SW 1271 (cell line): ENCODE results near the gene ERN1.
"Not testable (repeated sequence)": the region's sequence is repeated elsewhere in the genome, so short reads cannot be mapped to it uniquely, and the experiment has no call there.

ENCODE experiments used
- DNase-seq, 2 experiments: peaks; one replicate each; lab custom pipeline; 2025; lab: John Stamatoyannopoulos, UW

The ERN1 gene

DNA sequence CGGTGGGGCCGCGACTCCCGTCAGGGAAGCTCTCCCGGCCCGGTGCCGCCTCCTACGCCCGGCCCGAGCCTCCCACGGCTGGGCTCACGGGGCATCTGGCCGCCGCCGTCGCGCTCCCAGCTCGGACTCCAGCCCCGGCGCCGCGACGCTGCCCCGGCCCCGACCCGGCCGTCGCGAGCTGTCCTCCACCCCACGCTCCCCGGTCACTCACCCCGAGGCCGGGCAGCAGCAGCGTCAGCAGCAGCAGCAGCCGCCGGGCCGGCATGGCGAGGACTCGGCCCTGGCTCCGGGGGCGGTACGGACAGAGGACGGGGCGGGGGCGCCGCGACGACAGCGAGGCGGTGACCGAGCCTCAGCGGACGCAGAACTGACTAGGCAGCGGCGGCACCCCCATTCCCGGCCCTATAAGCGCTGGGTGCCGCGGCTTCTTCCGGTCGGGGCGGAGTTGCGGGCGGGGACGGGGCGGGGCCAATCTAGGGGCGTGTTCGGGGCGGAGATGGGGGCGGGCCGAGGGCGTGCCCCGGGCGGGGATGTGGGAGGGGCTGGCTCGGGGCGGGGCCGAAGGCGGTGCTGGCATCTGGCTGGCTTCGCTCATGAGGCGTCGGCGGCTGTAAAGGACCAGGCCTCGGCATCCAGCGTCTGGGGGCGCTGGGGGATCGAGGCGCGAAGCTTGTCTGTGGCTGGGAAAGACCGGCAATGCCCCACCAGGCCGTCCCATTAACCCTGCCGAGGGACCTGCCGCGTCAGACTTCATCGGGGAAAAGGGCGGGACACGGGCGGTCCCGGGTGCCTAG, at the start of gene ERN1:
ERN1 (minus strand) TSS at position 380 of the 794 bp plus-strand sequence; CDS start at position 265, 115 bp downstream.
- peak; percentile 74 to 86 for DNase-seq

DNA sequence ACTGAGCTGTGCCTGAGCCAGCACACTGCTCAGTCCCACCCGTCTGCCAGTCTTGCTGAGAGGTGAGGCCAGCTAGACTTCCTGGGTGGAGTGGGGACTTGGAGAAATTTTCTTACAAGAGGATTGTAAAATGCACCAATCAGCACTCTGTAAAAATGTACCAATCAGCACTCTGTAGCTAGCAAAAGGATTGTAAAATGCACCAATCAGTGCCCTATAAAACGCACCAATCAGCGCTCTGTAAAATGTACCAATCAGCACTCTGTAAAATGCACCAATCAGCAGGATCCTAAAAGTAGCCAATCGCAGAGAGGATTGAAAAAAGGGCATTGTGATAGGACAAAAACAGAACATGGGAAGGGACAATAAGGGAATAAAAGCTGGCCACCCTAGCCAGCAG, 49.1 kb upstream of the ERN1 start:
- not testable (repeated sequence) for DNase-seq

DNA sequence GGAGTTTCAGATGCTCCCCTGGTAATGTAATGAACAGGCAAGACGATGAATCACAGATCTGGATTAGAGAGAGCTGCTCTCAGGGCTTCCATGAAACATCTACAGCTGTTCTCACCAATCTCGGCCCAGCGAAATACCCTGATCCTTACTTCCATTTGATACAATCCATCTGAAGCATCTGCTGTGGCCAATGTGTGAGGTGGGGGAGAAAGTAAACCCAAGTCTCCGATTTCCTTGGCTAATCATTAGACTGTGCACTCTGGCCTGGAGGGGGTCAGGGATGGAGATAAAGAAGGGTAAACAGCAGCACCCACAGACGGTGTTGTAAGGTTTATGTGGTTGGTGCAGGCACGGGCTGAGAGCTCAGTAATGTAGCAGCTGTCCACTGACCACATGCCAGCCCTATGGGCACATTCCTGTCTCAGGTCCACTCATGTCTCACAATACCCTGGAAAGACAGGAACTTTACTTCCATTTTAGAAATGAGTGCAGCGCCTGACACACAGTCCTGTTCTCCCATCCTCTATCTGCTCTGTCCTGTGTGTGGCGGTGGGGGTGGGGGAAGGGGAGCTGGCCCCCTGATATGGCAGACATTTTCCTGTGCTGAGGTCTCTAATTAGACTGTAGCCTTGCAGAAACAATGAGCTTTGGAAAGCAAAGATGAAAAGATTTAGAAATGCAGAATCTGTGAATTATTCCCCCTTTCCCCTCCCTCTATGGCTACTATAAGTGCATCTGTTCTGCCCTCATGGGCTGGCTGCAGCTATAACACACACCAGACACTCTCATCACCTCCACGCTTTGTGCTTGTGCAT, 48.3 kb upstream of the ERN1 start:
- no peak for DNase-seq

DNA sequence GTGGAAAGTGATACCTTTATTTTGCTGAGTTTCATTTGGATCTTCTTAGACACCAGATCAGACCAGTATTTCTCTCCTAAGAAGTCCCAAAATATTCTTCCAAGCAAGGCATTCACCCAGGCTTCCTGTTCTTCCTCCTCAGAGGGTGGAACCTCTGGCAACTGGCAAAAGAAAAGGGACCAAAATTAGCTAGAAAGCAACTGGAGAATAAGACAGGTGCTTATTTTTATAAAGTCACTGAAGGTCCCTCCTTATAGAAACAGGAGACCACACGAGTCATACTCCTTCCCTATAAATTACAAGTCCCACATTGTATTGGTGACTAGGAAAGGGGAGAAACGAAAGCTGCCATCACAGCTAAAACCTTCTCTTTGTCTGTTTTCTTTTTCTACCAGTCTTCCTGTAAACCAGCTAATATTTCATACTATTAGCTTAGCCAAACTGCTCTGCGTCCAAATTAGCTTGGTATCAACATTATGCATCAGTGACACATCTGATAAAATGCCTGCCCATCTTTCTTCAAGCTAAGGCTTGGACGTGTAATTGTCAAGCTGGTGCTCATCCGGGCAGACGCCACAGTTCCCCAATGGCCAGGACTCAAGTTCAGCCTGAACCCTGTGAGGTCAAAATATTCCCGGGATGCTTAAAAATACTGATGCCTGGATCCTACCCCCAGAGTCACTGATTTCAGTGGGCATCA, 47.5 kb upstream of the ERN1 start:
- DNase-seq = no peak

DNA sequence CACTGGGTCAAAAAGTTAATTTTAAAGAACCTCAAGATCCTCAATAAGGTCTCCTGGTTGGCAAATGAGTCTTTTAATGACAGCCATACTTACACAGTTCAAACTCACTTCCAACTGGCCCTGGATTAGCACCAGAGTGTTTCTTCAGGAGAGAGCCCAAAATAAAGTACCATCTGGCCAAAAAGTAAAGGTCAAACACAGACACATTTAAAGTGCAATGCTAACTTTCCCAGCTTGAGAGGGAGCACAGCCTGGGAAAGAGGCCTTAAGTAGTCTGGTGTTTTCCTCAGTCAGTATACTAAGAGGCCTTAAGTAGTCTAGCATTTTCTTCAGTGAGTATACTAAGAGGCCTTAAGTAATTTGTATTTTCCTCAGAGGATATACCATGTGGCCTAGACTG, 46.6 kb upstream of the ERN1 start:
- DNase-seq = no peak

DNA sequence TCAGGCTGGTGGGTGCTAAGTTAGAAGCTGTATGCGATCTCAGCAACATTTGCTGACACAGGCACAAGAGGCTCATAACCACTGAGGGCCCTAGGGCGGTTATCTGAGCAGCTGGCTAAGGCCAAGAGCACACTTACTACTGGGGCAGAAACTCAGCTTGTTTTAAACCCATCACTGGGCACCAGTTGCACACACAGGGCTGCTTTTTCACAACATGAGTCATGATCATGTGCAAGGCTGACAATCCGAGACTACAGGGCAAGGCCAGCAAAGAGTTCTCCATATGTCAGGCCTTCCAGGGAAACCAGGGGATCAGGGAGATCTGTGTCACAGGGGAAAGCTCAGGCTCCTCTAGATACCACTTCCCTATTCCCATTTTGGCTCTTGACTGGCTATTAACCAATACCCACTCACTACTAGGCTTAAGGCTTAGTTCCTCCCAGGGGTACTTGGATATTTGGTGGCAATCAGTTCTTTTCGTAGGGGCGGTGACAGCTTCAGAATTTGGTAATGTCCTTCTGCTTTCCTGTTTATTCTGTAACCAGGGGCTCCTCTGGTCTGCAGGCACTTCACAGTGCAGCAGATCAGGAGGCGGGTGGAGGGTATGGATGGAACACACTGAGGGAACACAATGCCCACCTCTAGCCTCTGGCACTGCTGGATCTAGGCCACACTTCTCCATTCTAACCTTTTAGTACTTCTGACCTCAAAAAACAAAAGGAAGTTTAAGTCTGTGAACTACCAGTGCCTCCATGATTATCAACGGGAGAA, 44.9 kb upstream of the ERN1 start:
- no peak for DNase-seq

DNA sequence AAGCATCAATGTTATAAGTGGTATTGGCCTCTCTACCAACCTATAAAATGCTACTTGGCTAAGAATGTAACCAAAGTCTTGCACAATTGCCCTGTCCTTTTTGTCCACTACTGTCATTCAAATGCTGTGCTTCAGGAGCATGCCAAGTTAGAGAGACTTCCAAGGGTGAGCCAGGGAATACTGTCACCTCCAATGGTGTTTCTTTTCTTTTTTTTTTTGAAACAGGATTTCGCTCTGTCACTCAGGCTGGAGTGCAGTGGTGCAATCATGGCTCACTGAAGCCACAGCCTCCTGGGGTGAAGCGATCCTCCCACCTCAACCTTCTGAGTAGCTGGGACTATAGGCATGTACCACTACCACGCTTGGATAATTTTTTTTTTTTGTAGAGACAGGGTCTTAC, 43.7 kb upstream of the ERN1 start:
- DNase-seq = no peak

DNA sequence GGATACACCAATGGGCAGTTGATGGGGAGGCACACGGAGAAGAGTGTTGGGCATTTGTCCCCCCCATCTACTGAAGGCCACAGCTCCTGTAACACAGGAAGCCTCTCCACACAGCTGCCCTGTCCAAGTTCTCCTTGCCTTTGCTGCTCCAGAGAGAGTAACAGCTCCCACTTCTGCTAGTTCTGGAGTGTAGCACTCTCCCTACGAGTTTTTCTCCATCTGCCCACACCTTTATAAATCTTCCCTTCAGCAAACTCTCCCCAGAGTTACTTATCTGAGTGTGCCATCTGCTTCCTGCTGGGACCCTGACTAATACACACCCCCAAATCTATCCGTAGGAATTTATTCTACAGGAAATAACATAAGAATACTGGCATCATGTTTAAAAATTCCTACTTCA, 42.6 kb upstream of the ERN1 start:
- no peak for DNase-seq

DNA sequence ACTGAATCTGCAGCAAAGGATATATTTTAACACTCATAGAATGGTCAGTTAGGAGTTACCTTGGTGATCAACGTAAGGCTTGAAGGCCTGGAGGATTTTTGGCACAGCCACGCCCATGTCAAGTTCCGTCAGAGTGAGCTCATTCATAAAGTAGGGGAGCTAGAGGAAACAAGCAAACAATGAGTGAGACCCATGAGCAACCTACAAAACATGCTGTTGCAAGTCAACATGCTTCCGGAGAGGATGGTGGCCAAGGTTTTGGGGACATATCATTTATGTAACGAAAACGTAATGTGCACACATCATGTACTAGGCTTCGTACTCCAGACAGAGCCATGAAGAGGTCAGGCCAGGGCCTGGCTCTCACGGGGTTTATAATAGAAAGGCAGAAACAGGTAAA, 41.1 kb upstream of the ERN1 start:
- DNase-seq = no peak

DNA sequence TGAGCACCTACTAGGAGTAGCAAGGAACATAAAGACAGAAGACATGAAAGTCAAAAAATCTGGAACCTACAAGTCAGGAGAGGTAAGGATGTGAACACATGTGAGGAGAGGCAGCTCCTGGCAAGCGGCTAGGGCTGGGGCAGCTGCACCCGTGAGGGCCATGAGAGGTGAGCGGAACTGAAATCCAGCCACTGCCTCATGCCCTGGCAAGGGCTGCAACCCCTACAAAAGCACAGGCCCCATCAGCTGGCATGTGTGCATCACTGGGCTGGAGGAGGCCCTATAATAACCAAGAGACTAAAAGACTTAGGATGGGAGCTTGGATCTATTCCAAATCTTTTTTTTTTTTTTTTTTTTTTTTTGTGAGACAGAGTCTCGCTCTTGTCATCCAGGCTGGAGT, 40.3 kb upstream of the ERN1 start:
- DNase-seq = no peak

DNA sequence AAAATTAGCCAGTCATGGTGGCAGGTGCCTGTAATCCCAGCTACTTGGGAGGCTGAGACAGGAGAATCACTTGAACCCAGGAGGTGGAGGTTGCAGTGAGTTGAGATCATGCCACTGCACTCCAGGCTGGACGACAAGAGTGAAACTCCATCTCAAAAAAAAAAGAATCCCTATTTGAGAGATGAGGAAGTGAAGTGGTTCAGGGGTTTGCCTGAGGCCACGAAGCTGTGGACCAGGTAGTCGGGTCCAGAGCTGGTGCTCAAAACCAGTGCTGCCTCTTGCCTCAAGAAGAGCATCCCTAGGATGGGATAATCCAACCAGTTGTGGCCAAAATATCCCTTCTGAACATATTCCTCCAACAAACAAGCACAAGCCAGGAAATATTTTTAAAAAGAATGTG, 37.7 kb upstream of the ERN1 start:
- not testable (repeated sequence) for DNase-seq

DNA sequence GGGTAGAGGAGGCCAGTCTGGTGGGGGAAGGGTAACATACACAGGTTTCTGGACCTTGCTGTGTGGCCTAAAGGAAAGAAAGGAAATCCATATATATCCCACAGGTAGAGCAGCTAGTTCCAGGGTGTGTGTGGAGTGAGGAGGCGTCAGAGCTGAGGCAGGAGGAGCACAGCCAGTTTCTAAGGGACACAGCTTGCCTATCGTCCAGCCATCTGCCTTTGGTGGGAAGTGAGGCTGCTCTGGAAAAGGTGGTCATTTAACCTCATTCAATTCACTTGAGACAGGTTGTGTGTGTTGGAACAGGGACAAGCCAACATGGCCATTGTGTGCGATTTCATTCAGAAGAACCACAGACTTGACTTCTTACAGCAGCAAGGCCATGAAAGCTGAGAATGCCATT, 36.9 kb upstream of the ERN1 start:
- DNase-seq = no peak

DNA sequence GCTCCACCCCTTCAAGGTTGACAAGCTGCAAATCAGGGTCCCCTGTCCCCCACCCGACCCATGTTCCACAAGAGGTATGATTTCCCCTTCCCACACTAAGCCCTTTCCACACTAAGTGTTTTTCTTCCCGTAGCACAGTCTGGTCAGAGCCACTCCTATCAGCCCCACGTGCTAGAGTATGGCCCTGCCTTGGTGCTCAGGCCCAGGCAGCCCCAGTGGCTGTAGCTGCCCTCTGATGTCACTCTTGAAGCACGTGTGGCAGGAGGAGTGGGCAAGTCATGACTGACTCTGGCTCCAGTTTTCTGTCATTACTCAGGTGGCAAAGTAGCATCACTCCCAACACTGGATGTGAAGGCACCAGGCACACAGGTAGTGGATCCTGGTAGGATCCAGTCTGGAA, 35.4 kb upstream of the ERN1 start:
- DNase-seq = no peak

DNA sequence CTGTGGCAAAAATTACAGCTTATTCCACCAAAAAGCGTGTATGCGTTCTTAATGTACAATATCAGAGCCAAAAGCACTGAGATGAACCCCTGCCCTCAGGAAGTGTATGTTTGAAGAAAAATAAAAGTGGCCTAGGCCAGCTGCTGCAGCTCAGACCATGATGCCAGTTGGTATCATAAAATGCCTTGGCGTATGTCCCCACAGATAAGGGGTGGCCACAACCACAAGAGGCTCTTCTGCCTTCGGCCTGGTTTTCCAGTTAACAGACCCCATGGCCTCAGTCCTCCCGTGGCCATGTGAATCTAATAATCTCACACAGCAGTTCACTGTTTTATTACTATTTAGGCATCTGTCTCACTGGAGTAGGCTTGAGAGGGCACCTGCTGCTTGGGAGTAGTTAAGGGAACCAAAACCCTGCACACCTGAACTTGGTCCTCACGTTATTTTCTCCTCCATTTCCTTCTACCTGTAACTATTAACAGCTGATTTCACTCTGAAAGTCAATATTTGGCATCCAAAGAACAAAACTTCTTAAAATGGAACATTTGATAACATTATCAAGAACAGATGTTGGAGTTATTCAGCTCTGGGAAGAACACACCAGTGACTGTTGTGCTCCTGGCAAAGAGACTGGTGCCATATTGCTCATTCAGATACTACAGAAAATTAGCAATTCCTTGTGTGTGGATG, 34.8 kb upstream of the ERN1 start:
- DNase-seq = no peak

DNA sequence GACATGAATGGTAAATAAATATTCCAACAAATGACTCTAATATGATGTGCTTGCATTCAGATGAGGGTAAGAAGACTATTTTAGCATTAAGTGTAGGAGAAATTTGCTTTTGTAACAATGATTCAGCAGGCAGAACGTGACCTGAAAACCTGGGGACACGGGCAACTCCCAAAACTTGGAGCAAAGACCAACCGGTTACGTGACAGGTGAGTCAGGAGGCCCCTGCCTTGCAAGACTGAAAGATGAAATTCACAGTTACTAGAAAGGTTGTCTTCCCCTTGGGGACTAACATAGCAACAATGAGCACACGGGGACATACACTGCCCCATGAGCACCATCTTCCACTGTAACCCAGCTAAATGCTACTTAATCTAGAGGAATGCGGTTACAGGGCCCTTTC, 33.5 kb upstream of the ERN1 start:
- DNase-seq = no peak

DNA sequence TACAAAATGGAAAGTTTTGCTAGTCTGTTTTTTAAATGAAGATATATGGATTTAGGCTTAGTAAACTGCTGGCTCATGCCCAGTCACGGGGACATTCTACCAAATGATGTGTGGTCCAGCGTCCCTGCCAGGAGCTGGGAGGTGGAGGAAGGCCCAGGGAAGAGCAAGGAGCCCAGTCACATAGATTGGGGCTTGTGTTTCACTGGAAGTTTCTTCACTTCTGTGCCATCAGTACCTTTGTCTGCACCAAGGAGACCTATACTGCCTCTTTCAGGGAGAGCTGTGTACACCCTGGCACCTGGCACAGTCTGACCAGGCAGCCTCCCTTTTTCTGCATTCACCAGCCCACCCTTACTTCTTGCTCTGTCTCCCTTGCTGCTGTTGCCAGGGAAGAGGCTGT, 32.6 kb upstream of the ERN1 start:
- no peak for DNase-seq

DNA sequence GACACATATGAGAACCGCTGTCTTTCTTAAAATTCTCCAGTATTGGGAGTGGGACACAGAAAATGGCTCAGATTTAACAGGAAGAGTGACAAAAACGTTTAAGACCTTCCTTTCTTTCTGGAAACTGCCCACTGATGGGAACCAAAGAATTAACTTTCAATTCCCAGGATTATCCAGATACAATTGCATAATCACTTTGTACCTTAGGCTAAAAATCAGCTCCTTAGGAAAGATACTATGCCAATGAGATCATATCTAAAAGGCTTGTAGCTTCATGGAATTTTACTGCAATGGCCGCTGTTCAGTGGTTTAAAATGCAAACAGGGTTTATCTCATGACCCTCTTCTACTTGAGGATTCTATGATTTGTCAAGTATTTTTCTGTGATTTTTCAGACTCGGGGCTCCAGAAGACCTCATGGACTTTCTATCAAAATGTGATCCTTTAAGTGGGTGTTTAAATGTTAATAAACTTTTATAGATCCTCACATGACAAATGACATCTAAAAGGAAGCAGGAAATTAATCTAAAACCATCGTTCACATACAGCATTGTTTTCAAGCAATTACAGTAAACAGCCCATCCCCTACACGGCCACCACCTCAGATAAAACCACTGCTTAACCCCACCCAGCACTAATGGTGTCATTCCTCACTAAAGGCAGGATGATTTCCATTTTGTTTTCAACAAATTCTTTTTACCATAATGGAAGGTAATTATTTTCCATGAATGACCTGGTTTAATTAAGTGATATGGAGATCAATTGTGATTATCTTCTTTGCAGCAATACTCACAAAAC, 31.6 kb upstream of the ERN1 start:
- DNase-seq = no peak

DNA sequence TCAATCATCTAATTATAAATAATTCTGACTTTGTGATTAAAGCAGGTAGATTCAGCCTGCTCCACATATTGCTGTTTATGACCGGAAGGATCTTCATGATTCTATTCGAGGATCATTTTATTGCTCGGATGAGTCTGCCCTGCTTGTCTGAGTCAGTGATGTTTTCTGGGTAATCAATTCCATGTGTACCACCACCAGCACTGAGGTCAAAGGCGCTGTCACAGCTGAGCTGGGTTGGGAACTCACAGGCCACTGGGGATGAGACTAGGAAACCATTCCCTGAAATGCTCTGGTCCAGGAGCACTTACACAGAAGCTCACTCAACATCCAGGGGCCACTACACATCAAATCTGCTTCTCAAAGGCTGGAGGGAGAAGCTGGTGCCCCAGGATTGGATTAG, 30.4 kb upstream of the ERN1 start:
- no peak for DNase-seq

DNA sequence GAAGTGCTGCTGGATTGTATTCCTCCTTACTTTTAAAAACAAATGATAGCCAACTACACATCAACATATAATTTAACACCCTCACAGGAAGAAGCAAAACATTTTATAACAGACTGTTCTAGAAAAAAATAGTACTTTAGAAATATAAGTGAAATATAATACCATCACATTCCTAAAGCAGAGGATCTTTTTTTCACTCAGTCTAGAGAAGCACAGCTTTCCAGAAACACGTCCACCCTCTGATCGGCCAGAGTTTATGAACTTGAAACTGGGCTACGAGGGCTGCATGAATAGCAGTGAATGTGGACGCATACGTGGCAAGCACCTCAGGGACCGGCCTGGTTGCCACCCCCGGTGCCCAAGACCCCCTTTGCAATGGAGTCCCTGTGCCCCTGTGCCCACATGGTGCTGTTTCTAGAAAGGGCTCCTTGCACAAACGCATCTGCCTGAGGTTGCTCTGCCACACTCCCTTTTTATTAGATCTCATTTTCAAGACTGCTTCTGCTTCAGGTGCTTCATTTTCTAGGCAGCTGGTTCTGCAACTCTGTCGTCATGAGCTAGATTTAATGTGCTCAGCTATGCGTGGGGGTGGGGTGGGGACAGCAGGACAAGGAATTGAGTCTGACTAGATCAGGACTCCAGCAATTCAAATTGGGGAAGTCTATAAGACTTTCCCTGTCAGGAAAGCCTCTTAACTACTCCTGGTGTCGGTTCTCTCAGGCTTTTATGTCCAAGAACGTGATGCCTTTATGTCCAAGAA, 29.1 kb upstream of the ERN1 start:
- no peak for DNase-seq

DNA sequence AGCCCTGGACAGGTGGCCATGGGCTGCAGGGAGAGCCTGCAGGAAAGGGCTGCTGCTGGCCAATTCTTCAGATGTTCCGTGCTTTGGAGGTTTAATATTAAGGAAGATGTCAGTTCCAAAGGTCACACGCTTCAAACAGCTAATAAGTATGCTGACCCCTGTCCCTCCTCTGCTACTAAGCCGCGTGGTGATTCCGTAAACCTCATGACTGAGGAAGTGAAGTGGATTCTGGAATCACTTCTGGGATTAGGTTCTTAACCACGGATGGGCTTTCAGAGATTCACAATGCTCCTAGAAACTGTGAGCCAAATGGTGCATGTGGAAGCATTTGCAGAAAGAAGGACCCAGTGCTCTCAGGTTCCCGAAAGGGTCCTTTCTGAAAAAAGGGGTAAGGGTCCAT, 28.5 kb upstream of the ERN1 start:
- no peak for DNase-seq
